HG03060 (cell line): ENCODE measurements around the gene PLEKHG3.

ENCODE experiments used
- ATAC-seq: cut with Tn5 transposase; IDR thresholded peaks from one replicate; pipeline ENCODE4 v1.9.1; 2021; ENCODE audit warnings: low read depth, moderate number of reproducible peaks; ENCODE audit not compliant: unreplicated experiment

The PLEKHG3 gene

DNA sequence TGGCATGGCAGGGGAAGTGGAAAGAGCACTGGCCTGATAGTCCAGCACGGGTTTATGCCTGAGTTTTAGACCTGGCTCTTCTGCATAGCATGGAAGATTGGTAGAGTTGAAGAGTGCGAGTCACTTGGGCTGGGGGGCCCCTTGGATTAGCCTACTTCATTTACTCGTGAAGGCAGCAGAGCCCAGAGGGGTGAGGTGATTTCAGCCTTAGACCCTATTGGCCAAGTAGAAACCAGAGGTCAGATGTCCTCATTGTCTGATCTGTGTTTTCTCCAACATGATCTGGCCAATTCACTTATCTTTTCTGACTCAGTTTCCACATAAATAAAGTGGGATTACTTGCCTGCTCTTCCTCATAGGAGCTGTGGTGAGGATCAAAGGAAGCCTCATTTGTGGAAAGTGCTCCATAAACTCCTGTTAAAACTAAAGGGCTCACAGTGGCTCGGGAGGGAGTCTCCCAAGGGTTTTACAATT is 1.9 kb downstream of the PLEKHG3 start:
- no peak for ATAC-seq

DNA sequence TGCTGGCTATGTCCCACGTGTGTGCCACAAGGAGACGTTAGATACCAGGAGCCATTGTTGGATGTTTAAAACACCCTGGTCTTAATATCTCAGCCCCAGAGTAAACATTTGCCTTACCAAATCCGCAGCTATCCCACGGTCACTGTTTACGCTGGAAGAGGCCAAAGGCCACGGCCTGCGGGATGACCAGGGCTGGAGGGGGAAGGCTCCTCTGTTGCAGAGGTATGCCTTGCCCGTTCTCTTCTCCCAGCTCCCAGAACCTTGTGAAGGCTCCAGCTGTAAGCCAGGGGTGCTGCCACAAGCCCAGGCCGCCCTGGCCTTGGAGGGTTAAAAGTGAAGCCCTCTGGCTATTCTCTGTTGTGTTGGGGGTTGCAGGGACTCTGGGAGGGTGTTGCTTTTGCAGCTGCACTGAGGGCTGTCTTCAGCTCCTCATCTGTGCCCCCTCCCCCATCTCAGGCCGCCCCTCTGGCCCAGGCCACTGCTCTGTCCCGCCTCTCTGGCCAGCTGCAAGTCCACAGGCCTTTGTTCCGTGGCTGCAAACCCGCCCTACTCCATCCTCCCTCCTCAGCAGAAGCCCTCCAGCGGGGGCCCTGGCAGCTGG is 2.5 kb downstream of the PLEKHG3 start:
- ATAC-seq: no peak

DNA sequence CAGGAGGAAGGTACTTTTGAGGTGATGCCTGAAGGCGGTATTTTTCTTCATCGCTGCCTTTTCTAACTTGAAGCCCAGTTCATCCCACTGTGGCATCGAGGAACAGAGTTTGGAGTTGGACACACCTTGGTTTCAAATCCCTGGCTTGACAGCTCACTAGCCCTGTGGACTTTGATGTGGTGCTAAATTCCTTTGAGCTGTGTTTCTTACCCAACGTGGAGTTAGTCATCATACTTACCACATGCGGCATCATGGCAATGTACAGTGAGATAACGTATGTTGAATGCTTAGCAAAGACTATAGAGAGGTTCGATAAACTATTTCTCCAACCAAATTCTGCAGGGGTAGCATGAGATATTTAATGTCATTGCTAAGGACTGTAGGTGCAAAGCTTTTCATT is 3.4 kb downstream of the PLEKHG3 start:
- no peak for ATAC-seq

DNA sequence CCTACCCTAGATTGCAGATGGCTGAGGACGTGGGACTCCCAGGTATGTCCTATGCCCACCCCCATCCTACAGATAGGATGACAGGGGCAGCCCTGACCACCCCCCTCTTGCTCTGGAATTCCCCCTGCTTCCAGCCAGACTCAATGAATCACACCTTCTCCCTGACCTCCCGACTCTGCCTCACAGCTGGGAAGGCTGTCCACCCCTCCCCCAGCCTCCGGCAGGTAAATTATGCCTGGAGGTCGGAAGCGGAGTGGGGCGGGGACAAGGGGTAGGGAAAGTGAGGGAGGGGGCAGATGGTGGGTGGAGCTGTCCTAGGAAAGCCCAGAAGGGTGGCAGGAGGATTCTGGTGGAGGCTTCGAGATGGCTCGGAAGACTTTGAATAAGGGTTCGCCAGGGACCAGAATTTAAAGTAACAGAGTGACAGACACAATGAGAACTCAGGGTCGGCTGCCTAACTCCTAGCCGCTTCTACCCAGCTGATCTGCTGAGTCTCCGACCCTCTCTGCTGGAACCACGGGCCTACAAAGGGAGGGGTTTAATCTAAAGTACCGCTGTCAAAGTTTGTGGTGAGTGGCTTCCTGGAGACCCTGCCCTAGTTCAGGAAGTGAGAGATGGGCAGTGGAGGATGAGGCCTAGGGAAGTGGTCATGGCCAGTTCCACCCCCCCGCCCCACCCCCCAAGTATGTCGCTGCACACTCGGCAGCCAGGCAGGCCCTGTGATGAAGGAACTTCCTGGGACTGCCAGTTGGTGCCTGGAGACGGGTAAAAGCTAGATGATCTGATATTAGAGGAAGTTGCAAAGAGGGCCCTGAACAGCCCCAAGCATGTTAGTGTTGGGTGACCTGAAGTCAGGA is 4.2 kb downstream of the PLEKHG3 start:
- ATAC-seq: no peak

- no peak for ATAC-seq
Observed at GRCh38 chr14:64709126-64709525, 4.9 kb downstream of the PLEKHG3 start.

DNA sequence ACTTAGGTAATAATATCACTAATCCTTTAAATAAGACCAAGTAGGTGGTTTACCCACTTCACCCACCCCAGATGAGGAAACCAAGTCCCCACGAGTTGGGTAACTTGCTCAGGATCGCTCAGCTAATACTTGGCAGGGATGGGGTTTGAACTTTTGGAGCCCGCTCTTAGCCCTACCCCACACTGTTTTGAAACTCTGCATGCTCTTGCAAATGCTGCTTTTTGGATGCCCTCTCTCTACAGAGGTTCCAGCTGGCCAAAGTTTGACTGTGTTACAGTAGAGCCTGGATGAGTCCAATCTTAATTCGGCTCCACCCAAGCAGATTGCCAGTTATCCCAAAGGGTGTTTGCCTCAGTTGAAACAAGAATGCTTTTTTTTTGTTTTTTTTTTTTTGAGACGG is 6.8 kb downstream of the PLEKHG3 start:
- no peak for ATAC-seq

- no peak for ATAC-seq
Observed at GRCh38 chr14:64713677-64714076, 9.5 kb downstream of the PLEKHG3 start.

DNA sequence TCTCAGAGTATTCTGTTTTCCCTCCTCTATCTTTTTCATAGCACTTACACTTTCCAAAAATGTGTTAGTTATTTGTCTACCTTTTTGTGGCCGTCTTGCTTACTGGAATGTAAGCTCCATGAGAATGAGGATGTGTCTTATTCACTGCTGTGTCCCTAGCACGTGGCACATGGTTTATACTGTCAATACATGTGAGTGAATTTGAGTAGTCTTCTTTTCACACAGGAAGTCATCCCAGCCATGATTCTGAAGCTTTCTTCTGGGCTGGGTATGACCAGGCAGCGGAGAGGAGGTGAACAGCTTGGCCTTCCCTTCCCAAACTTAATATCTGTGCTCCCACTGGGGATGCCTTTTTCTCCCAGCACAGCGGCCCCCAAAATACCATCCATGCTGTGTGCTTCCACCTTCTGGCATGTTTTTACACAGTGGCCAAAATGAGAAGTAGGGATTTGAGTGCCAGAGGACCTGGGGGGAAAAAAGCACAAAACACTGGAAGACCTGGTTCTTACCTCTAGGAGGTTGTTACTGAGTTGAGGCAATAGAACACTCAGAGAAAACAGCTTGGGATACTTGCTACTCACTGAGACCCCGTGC is 10.3 kb downstream of the PLEKHG3 start:
- ATAC-seq: no peak

DNA sequence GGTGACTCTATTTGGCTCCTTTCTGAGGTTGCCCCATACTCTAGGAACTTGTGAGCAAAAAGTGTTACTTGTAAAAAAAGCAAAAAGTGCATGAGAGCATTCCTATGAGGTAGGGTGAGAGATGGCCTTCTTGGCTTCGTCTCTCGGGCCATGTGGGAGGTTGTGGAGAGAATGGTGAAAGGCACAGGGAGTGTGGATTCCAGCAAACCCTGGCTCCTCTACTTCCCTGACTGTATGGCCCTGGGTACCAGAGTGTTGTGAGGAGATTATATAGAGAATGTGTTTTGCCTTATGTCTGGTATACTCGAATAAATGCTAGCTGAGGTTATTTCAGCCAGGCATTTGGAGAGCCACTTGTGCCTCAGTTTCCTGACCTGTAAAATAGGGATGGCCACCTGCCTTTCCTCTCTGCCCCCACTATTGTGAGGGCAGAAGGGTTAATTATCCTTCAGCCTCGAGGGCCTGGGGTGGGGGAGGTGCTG is 11.0 kb downstream of the PLEKHG3 start:
- ATAC-seq: no peak

- no peak for ATAC-seq
Observed at GRCh38 chr14:64715628-64716412, 11.6 kb downstream of the PLEKHG3 start.

- ATAC-seq: no peak
Observed at GRCh38 chr14:64717870-64718269, 13.6 kb downstream of the PLEKHG3 start.

DNA sequence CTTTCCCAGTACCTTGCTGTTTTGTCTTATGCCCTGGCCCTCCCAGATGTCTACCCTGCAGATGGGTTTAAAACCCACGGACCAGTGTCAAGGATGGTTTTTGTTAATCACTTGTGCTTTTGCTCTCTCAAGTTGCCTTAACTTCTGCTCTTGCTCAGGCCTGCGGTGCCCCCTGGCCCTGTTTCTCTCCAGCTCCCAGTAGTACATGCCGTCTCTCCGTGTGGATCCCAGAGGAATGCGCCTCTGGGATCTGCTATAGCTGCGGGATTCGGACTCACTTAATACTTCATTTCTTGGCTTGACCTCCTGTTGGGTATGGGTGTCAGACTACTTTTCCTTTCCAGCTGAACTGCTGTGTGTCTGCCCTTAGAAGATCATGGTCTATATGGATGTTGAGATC is 14.5 kb downstream of the PLEKHG3 start:
- ATAC-seq: no peak

GRCh38 chr14:64719601-64720000 is 15.4 kb downstream of the PLEKHG3 start:
- ATAC-seq: no peak

DNA sequence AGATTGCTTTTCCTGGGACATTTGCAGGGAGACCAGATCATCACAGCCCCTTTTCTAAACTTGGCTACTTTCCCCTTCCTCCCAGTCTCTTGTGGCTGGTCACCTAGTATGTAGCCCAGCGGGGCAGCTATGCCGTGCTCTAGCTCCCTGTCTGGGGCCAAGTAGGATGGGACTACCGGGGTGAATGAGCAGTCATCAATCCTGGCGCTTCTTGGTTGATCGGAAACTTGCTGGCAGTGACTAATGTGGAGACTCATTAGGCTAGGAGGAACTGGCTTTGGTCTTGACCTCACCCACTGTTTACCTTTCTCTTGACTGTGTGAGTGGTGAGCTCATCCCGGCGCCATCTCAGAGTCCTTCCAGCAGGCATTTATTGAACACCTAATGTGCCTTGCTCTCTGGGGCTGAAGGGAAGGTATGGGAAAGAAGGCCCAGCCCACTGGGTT is 15.9 kb downstream of the PLEKHG3 start:
- no peak for ATAC-seq

- ATAC-seq: no peak
Observed at GRCh38 chr14:64721391-64721791, 17.2 kb downstream of the PLEKHG3 start.

DNA sequence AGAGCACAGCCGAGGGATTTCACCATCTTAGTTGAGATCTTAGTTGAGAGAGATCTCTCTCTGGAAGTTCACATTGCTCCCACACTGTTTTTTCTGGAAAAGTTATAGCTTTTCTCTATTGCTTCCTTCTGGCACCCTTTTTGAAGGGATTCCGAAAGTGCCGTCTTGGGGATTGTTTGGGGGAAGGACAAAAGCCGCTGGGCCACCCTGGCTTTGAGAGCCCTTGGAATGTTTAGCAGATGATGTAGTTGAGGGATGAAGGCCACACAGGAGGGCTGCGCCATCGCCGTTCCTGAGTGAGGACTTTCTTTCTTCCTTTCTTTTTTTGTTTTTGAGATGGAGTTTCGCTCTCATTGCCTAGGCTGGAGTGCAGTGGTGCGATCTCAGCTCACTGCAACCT is 17.7 kb downstream of the PLEKHG3 start:
- no peak for ATAC-seq

- no peak for ATAC-seq
Observed at GRCh38 chr14:64722842-64723447, 18.7 kb downstream of the PLEKHG3 start.

GRCh38 chr14:64723691-64724577 is 19.7 kb downstream of the PLEKHG3 start:
- no peak for ATAC-seq

- ATAC-seq: no peak
Observed at GRCh38 chr14:64724578-64724930, 20.3 kb downstream of the PLEKHG3 start.
